GM23338 (cell line): Measurements from ENCODE around the gene COX6B1. TPM values are rescaled to one million over a fixed set of nuclear protein-coding genes. Genes with fewer than 3 reads are reported as not detected.

Experiments used
- ATAC-seq: fragments of 200-7000 bp; cut with Tn5 transposase; 3 replicates; pipeline ENCODE4 v1.9.1; 2020
- DNase-seq: peaks from one replicate; pipeline ENCODE4 v3.0.0-alpha.2; 2015; ENCODE audit warnings: low spot score
- H2AFZ ChIP-seq: fragments of 200-600 bp; sonication (generic); 2 replicates; pipeline ENCODE4 v1.8.0; 2016; ENCODE audit warnings: antibody characterized with exemption, mild to moderate bottlenecking, moderate library complexity
- H3F3A ChIP-seq: fragments of 200-600 bp; sonication (generic); replicated peaks from 2 replicates; pipeline ENCODE4 v1.8.0; 2017; ENCODE audit warnings: antibody characterized with exemption, mixed run types, low read depth
- H3K27ac ChIP-seq: fragments of 200-600 bp; sonication (generic); 2 replicates; pipeline ENCODE4 v1.6.1; 2016; ENCODE audit warnings: low read depth
- H3K27me3 ChIP-seq: fragments of 200-600 bp; sonication (generic); 2 replicates; pipeline ENCODE4 v1.8.0; 2016; ENCODE audit warnings: mild to moderate bottlenecking, mixed run types, moderate library complexity; ENCODE audit not compliant: insufficient read depth
- H3K36me3 ChIP-seq: fragments of 200-600 bp; sonication (generic); 2 replicates; pipeline ENCODE4 v1.8.0; 2016; ENCODE audit warnings: mild to moderate bottlenecking; ENCODE audit not compliant: insufficient read depth
- H3K4me1 ChIP-seq: fragments of 200-600 bp; sonication (generic); 2 replicates; pipeline ENCODE4 v1.8.0; 2016; ENCODE audit warnings: mild to moderate bottlenecking, moderate library complexity; ENCODE audit not compliant: insufficient read depth
- H3K4me2 ChIP-seq: fragments of 200-600 bp; sonication (generic); 2 replicates; pipeline ENCODE4 v1.7.1; 2017; ENCODE audit warnings: mixed run types
- H3K4me3 ChIP-seq: fragments of 200-600 bp; sonication (generic); 2 replicates; pipeline ENCODE4 v1.6.1; 2016; ENCODE audit warnings: mixed run types
- H3K79me2 ChIP-seq: fragments of 200-600 bp; sonication (generic); replicated peaks from 2 replicates; pipeline ENCODE4 v1.8.0; 2017; ENCODE audit warnings: mild to moderate bottlenecking; ENCODE audit not compliant: insufficient read depth
- H3K9me2 ChIP-seq: fragments of 200-600 bp; sonication (generic); 2 replicates; pipeline ENCODE4 v1.8.0; 2017; ENCODE audit not compliant: insufficient read depth
- H4K20me1 ChIP-seq: fragments of 200-600 bp; sonication (generic); replicated peaks from 2 replicates; pipeline ENCODE4 v1.8.0; 2017; ENCODE audit warnings: mild to moderate bottlenecking; ENCODE audit not compliant: insufficient read depth
- H3K27ac Mint-ChIP-seq: 2 replicates; pipeline ENCODE4 v1.8.0; 2020; ENCODE audit warnings: inconsistent platforms, mild to moderate bottlenecking, moderate library complexity, mixed read lengths
- H3K27me3 Mint-ChIP-seq: 3 replicates; pipeline ENCODE4 v1.8.0; 2022; ENCODE audit warnings: low read depth, mild to moderate bottlenecking, moderate library complexity, mixed read lengths, inconsistent platforms; ENCODE audit not compliant: insufficient read depth, poor library complexity
- H3K36me3 Mint-ChIP-seq: 3 replicates; pipeline ENCODE4 v1.8.0; 2021; ENCODE audit warnings: low read depth, mild to moderate bottlenecking, inconsistent platforms, moderate library complexity, mixed read lengths
- H3K4me1 Mint-ChIP-seq: 3 replicates; pipeline ENCODE4 v1.8.0; 2020; ENCODE audit warnings: mild to moderate bottlenecking, inconsistent platforms, mixed read lengths
- H3K4me3 Mint-ChIP-seq: 3 replicates; pipeline ENCODE4 v1.8.0; 2021; ENCODE audit warnings: moderate library complexity, mild to moderate bottlenecking, inconsistent platforms, mixed read lengths
- H3K9me3 Mint-ChIP-seq: 3 replicates; pipeline ENCODE4 v1.8.0; 2020; ENCODE audit warnings: moderate library complexity, mild to moderate bottlenecking, inconsistent platforms, mixed read lengths
- CREB1 ChIP-seq: fragments of 250-450 bp; sonication (Bioruptor Pico); IDR thresholded peaks from 2 replicates; pipeline ENCODE4 v1.5.0; 2020; ENCODE audit warnings: low read depth, mild to moderate bottlenecking, moderate library complexity
- CTCF ChIP-seq, 2 experiments: fragments of 200-600 bp in 1 of 2; sonication (generic) in 1 of 2; conservative IDR thresholded peaks; 2 replicates each; pipeline versions ENCODE4 v1.5.1 to v1.6.1; 2016 to 2017; ENCODE audit warnings: antibody characterized with exemption in 2 of 2, low read depth in 2 of 2, mild to moderate bottlenecking in 2 of 2, moderate library complexity in 1 of 2
- ETS1 ChIP-seq: IDR thresholded peaks from 2 replicates; pipeline ENCODE4 v1.6.1; 2016; ENCODE audit warnings: antibody characterized with exemption
- EZH2 ChIP-seq: fragments of 200-600 bp; sonication (generic); IDR thresholded peaks from one replicate; pipeline ENCODE4 v1.8.0; 2017; ENCODE audit warnings: antibody characterized with exemption, mild to moderate bottlenecking, low read depth; ENCODE audit not compliant: unreplicated experiment
- EZH2phosphoT487 ChIP-seq: fragments of 200-600 bp; sonication (generic); IDR thresholded peaks from one replicate; pipeline ENCODE4 v1.8.1; 2018; ENCODE audit warnings: antibody characterized with exemption; ENCODE audit not compliant: unreplicated experiment
- JUNB ChIP-seq: IDR thresholded peaks from one replicate; pipeline ENCODE4 v1.6.1; 2016; ENCODE audit warnings: antibody characterized with exemption; ENCODE audit not compliant: unreplicated experiment
- NANOG ChIP-seq: IDR thresholded peaks from 2 replicates; pipeline ENCODE4 v1.6.1; 2016; ENCODE audit warnings: antibody characterized with exemption, borderline replicate concordance
- POLR2AphosphoS5 ChIP-seq: IDR thresholded peaks from 2 replicates; pipeline ENCODE4 v1.6.1; 2016; ENCODE audit warnings: antibody characterized with exemption, low read depth
- STAT1 ChIP-seq: IDR thresholded peaks from one replicate; pipeline ENCODE4 v1.6.1; 2016; ENCODE audit warnings: antibody characterized with exemption; ENCODE audit not compliant: unreplicated experiment
- ZNF114 ChIP-seq: fragments of 250-450 bp; sonication (Bioruptor Pico); IDR thresholded peaks from 2 replicates; pipeline ENCODE4 v1.5.0; 2020; ENCODE audit warnings: mild to moderate bottlenecking, moderate library complexity
- ZNF331 ChIP-seq: fragments of 250-450 bp; sonication (Bioruptor Pico); IDR thresholded peaks from 2 replicates; pipeline ENCODE4 v1.5.0; 2020; ENCODE audit warnings: low read depth, mild to moderate bottlenecking, moderate library complexity
- ZNF462 ChIP-seq: fragments of 250-450 bp; sonication (Bioruptor Pico); IDR thresholded peaks from 2 replicates; pipeline ENCODE4 v1.5.0; 2020; ENCODE audit warnings: mild to moderate bottlenecking, moderate library complexity
- polyA plus RNA-seq: library from polyadenylated mRNA; unstranded; fragments of >200 nt; fragmentation: Nextera tagmentation; extraction: Ambion mirVana; gene quantifications from 2 replicates; pipeline ENCODE4 v1.2.1, GENCODE V29; 2016
- total RNA-seq: library from RNA; depleted of rRNA; stranded (reverse); fragments of >200 nt; shearing (Covaris generic); gene quantifications from 2 replicates; pipeline ENCODE4 v1.2.3, GENCODE V29; 2014
- TF ChIP-seq, protein P1 (sequence below): IDR thresholded peaks from one replicate; pipeline ENCODE4 v1.6.1; 2018; ENCODE audit warnings: antibody characterized with exemption; ENCODE audit not compliant: unreplicated experiment

The COX6B1 gene
- total and polyA plus RNA-seq, 2 experiments from 2014 or later = 564 to 1,532 TPM

DNA sequence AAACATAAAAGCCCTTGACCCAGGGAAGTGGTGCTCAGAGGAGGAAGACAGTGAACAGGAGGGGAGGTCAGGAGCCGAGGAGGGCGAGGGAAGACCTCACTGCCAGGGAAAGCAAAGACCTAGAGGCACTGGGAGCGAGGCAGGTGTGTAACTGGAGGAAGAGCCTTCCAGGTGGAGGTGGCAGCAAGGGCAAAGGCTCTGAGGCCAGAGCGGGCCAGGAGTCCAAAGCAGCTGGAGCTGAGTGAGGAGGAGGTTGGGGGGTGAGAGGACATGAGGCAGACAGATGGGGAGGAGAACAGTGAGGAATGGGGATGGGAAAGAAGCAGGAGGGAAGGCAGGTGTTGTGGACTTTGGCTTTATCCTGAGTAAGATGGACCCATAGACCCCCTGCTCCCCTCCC, 21.9 kb downstream of the COX6B1 start:
- Mint-ChIP-seq H3K27me3 (peaks cover 9% of the 10 kb centered on the region), H3K4me3 (no peak overlapping the region), H3K27ac (no peak overlapping the region), H3K9me3 (no peaks in the 10 kb centered on the region; the same call in 2 of the 3 replicates), H3K4me1 (peaks cover 6% of the 10 kb centered on the region; the same call in 2 of the 3 replicates), H3K36me3 (no peaks in the 10 kb centered on the region)
- H3K9me2 ChIP-seq = no peaks in the 10 kb centered on the region
- H3K79me2 ChIP-seq = no peaks in the 10 kb centered on the region
- no peak overlapping the region for H3K4me2 ChIP-seq
- DNase-seq (no peak), ATAC-seq (no peak)
- no peaks in the 10 kb centered on the region for H4K20me1 ChIP-seq
- no peak overlapping the region for H3K4me3 ChIP-seq
- H3K27ac ChIP-seq = no peak overlapping the region
- 0 out of 2 replicates have a peak, but pooled peaks cover 3% of the 10 kb centered on the region for H3F3A ChIP-seq
- H2AFZ ChIP-seq = no peak overlapping the region
- TF ChIP-seq CTCF (conservative IDR thresholded peaks at IDR 0.05; ENCODE audit: low read depth in 2 of 2) = no peak
- TF ChIP-seq EZH2 = no peak
- no peak for TF ChIP-seq POLR2AphosphoS5
- TF ChIP-seq EZH2phosphoT487 = no peak
- TF ChIP-seq, protein P1, sequence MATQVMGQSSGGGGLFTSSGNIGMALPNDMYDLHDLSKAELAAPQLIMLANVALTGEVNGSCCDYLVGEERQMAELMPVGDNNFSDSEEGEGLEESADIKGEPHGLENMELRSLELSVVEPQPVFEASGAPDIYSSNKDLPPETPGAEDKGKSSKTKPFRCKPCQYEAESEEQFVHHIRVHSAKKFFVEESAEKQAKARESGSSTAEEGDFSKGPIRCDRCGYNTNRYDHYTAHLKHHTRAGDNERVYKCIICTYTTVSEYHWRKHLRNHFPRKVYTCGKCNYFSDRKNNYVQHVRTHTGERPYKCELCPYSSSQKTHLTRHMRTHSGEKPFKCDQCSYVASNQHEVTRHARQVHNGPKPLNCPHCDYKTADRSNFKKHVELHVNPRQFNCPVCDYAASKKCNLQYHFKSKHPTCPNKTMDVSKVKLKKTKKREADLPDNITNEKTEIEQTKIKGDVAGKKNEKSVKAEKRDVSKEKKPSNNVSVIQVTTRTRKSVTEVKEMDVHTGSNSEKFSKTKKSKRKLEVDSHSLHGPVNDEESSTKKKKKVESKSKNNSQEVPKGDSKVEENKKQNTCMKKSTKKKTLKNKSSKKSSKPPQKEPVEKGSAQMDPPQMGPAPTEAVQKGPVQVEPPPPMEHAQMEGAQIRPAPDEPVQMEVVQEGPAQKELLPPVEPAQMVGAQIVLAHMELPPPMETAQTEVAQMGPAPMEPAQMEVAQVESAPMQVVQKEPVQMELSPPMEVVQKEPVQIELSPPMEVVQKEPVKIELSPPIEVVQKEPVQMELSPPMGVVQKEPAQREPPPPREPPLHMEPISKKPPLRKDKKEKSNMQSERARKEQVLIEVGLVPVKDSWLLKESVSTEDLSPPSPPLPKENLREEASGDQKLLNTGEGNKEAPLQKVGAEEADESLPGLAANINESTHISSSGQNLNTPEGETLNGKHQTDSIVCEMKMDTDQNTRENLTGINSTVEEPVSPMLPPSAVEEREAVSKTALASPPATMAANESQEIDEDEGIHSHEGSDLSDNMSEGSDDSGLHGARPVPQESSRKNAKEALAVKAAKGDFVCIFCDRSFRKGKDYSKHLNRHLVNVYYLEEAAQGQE = no peak
- TF ChIP-seq ETS1 = no peak
- no peak for TF ChIP-seq ZNF331 (CRISPR knock-in tag)
- TF ChIP-seq ZNF462 = no peak
- TF ChIP-seq ZNF114 (CRISPR knock-in tag) = no peak
- TF ChIP-seq NANOG = no peak
- no peak for TF ChIP-seq JUNB
- no peak for TF ChIP-seq CREB1
- no peak for TF ChIP-seq STAT1
- no peaks in the 10 kb centered on the region for H3K27me3 ChIP-seq
- H3K36me3 ChIP-seq = no peaks in the 10 kb centered on the region
- no peaks in the 10 kb centered on the region; the same call in 1 of the 2 replicates for H3K4me1 ChIP-seq
